ENCODE measurements around the gene FN1.

GRCh38 chr2:215430528-215431187 lies 5.2 kb downstream of the FN1 start:
- TF ChIP-seq MEF2A (IDR thresholded peaks at IDR 0.05; ENCODE audit: borderline replicate concordance, low read depth) (no peak), YY1 (IDR thresholded peaks at IDR 0.05; ENCODE audit: low read depth) (no peak), CTCF (IDR thresholded peaks at IDR 0.05) (no peak), FOXM1 (IDR thresholded peaks at IDR 0.05; ENCODE audit: low read depth) (no peak), MXI1 (IDR thresholded peaks at IDR 0.05; ENCODE audit: low read depth, low read length) (no peak), GATA2 (CRISPR knock-in tag; IDR thresholded peaks at IDR 0.05) (no peak), ELF1 (IDR thresholded peaks at IDR 0.05) (no peak), TAF1 (IDR thresholded peaks at IDR 0.05; ENCODE audit: borderline replicate concordance, low read depth, low read length) (no peak), GABPA (IDR thresholded peaks at IDR 0.05; ENCODE audit: low read depth) (no peak), JUND (IDR thresholded peaks at IDR 0.05) (no peak), CHD2 (IDR thresholded peaks at IDR 0.05; ENCODE audit: low read length, partially characterized antibody) (no peak)

Data from SK-N-SH (cell line).